GM19238 (cell line): ENCODE data around the gene TNIK.
"Not testable (repeated sequence)": the region's sequence is repeated elsewhere in the genome, so short reads cannot be mapped to it uniquely, and the experiment has no call there.

ENCODE experiments used
- DNase-seq: peaks from one replicate; pipeline ENCODE4 v3.0.0; 2011; ENCODE audit warnings: low spot score; ENCODE audit not compliant: insufficient read length

TNIK gene

DNA sequence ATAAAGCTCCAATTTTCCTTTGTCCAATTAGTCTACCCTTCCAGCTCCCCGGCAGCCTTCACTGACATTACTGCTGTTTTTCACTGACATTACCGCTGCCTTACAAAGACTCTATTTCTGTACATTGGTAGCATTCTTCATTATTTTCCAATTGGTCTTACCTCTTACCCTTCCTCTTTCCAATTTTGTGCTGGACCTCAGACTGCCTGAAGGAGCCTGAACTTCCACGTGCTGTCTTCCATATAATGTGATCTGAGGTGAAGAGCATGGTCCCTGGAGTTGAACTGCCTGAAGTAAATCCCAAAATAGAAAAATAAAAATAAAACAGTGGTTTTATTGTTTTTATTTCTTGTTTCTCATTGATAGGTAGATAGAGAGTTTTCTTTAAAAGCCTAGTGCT lies 9.2 kb upstream of the TNIK start:
- DNase-seq = no peak

DNA sequence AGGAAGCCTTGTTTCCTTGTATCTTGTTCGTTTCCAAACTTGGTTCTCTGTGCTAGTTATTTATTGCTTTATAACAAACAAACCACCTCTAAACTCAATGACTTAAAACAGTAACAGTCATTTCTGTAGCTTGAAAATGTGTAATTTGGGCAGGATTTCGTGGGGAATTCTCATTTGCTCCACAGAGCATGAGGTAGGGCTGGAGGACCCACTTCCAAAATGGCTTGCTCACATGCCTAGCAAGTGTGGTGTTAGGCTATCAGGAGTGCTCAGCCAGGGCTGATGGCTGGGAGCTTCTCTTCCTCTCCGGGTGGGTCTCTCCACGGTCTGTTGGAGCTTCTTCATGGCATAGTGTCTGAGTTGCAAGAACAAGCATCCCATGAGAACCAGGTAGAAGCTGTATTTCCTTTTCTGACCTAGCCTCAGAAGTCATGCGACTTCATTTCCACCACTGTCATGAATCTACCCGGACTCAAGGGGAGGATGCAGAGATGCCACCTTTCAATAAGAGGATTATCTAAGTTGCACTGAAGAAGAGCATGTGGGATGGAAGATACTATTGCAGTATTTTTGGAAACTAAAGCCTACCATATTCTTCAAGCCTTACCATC lies 8.2 kb upstream of the TNIK start:
- DNase-seq = no peak

GRCh38 chr3:171465763-171466162 lies 5.6 kb upstream of the TNIK start:
- DNase-seq = no peak

- DNase-seq = no peak
Measured at GRCh38 chr3:171464462-171464861, 4.3 kb upstream of the TNIK start.

DNA sequence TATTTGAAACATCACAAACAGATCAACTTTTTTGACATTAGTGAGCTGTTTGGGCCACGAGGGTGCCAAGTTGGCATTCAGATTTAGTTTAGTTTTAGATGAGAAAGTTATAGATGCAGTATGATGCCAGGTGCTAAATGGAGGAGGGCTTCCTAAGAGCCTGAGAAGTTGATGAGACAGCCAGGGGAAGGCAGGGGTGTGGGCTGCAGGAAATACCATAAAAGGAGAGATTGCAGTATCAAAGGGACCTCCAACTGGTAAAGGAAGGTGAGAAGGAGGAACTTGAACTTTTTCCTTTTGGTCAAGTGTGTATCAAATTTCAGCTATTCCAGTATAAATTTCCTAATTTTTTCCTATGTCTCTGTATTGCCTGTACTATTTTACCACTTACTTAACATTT lies 2.0 kb upstream of the TNIK start:
- DNase-seq = peak; percentile 23

- no peak for DNase-seq
Measured at GRCh38 chr3:171461525-171461917, 1.3 kb upstream of the TNIK start.

- peak; percentile 13 for DNase-seq
Measured at GRCh38 chr3:171460725-171461524, 720 bp upstream of the TNIK start.

DNA sequence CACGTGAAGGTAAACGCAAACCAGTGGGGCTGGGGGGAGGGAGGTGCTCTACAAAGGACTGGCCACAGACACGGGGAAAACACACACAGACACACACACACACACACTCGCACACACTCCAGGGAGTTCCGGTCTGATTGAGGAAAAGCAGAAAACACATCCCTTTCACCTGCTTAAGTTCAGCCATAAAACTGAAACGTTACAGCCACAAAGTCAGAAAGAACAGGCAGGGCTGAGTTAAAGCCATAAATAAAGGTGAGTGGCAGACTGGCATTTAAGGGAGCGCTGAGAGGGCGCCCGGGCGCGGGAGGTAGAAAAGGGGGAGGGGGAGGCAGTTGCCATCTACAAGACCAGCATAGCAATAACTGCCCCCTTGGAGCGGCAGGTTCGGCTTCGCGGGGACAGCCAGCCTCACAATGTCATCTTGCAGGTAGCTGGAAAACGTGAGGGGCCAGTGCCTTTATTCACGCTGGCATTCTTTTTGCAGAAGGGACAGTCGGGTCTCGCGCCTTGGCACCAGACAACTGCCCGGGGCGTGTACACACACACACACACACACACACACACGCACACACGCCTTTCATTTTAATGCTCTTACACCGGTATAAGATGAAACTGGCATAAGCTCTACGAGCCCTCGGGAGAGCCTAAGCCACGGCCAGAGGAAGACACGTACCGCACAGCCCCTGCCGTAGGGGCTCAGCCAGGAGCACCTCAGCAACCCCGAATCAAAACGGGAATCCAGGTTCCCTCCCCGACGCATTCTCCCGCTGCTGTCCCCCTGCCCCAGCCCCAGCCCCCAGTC lies 866 bp downstream of the TNIK start:
- DNase-seq = peak; percentile 10

DNA sequence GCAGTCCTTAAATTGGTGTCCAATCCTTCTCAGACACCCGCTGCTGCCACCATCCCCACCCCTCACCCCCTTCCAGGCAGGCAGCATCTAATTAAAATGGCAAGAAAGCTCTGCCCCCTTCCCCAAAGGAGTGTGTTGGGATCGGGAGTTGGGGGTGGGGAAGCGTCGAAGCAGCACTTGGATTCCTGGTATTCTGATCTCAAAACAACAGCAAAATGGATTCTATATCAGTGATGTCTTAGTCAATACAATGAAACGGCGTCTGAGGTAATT lies 1.4 kb downstream of the TNIK start:
- DNase-seq = no peak

DNA sequence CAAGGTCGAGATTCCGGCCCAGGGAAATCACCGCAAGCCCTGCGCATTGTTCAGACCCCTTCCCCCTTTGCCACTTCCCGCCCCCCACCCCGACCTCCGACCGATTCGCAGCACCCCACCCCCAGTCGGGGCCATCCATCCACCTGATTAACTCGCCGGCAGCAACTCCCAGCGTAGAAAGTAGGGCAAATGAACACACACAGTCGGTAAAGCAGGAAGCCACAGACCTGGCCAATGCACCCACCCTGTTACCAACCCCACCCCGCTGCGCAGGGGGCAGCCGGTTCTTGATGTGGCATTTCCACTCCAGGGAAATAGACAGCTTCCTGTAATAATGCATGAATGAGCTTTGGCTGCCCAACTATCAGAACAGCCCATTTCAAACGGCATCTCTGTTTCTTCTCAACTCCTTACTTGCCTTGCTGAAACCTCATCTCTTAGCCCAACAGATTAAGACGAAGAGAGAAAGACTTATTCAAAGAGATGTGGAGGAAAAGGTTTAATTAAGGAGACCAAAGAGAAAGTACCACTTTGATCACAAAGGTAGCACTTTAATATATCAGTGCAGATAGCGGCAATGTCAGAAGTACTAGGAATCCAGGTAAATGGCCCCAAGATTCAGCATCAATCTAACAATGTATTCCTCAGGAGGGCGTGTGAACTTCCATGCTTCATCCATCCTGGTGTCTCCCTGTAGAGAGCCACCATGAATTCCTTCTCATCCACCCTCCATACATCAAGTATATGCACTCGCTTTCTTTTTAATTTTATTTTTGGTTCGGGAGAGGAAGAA lies 1.9 kb downstream of the TNIK start:
- peak; percentile 9 for DNase-seq

- DNase-seq = no peak
Measured at GRCh38 chr3:171457607-171458061, 2.6 kb downstream of the TNIK start.

DNA sequence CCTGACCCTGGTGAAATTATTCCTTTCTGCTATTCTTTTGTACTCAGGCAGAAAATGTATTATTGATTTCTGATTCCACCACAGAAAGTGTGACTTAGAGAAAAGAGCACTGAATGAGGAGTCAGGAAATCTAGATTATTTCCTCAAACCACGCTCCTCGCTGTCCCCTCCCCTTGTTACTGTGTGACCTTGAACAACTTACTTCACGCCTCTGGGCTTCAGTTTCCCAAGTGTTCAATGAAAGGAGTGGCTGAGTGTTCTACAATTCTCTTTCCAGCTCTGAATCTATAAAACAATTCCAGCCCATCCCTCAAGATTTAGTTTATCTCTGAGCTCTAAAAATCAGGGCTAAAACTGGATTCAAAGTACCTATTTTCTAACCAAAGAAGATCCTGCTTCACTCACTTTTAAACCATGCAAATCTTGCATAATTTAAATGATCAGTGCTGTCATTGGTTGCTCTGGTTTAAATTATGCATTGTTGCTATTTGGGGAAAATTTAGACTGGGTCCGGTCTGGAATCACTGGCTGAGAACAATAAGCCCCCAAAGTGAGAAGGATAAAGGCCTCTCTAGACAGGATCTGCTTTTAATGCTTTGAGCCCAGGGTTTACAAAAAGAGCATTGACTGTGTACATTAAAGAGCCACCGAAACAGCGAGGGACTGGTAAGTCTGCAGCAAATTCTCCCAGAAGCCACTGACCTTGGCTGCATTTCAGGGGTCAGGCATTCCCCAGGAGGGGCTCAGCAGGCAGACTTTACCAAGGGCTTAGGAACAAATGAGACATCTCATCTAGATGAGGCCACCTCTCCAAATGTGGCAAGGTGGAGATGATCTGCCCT lies 3.2 kb downstream of the TNIK start:
- no peak for DNase-seq

DNA sequence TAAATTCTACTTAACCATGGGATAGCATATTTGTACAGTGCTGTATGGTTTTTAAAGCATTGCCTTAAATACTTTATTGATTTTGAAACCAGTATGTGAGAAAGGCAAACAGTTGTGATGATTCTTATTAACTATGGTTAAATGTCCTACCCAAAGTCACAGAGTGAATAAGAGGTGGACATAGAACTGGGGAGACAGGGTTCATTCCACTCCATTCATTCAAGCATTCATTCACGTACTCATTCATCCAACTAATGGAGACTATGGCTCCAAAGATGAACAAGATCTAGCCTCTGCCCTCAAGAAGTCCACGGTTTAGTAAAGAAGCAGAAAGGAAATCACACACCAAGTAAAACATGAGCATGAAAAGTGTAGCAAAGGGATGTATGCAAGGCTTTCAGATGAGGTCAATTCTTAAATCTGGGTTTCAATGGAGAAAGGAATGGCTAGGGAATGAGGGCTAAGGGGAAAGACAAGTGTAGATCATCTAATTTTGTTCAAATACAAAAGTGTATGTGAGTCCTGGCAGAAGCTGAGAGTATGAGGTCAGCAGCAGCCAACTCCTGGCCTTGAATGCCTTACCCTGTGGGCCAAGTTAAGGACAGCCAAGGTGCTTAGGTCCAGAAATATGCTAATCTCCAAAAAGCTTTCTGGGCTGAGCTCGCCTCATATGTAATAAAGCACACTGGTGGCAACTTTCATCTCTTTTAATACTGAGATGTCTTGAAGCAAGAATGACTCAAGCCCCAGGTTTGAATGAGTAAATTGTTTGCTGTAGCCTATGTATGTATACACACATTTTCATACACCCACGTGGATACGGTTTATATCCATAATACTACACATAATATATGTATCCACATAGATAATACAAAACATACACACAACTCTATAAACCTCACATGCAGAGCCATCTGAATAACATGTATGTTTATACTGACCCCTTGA lies 4.3 kb downstream of the TNIK start:
- no peak for DNase-seq

DNA sequence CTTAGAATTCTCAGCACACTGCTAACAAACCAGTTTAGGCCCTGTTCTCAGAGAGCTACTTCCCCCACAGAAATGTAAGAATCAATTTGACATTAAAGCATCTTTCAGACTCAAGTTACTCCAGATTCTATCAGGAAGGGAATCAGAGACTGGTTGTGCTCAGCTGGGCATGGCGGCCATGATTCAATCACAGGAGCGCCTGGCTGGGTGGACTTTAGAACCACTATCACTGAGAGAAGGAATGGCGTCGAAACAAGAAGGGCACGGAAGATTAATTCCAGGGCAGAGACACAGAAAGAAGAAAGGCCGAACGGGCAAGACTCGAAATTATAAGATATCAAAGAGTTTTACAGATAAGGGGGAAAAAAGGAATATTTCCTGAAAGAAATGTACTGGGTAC lies 6.2 kb downstream of the TNIK start:
- DNase-seq = no peak

GRCh38 chr3:171453180-171453886 lies 6.9 kb downstream of the TNIK start:
- no peak for DNase-seq

DNA sequence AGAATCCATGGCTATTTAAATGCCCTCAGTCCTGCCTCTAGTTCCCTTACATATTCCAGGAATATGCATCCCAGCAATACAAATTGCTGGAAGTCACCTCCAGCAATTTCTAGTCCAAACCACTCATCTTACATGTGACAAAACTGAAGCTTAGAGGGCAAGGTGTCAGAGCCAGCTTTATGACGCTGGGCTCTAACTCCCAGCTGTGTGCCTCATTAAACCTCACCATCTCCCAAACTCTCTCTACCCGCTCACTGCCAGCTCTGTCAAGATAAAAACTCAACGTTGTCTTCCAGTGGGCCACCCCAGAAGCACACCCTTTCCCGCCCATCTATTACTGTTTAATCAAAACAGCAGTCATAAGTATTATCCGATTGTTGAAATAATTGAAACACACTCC lies 7.9 kb downstream of the TNIK start:
- DNase-seq = no peak

GRCh38 chr3:171451915-171452314 lies 8.3 kb downstream of the TNIK start:
- DNase-seq = no peak

DNA sequence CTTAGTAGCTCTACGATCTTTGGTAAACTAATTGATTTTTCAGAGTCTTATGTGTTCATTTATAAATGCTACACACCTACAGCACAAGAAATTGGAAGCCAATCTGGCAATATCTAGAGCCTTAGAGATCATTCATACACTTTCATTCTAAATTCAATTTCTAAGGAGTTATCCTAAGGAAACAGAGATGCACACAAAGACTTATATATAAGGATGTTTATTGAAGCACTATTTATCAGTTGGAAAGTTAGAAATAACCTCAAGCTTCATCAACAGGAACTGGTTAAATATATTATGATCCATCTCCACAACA lies 12.7 kb downstream of the TNIK start:
- not testable (repeated sequence) for DNase-seq
